Measurements from ENCODE around the gene PTGDR. TPM values are rescaled to one million over a fixed set of nuclear protein-coding genes. Genes with fewer than 3 reads are reported as not detected.

PTGDR gene
- total and polyA plus RNA-seq, 10 of the 15 experiments (the other 5 are each of a cell fraction or from before 2014, with no cell fraction given), result not detected

GRCh38 chr14:52266179-52266578 lies 1.3 kb upstream of the PTGDR start:
- Histone ChIP-seq H3K36me3 (ENCODE audit: control insufficient read depth in 2 of 2, insufficient read depth in 2 of 2, low read length in 1 of 2) (no peaks in the 10 kb centered on the region), H3K4me1 (ENCODE audit: control insufficient read depth, insufficient read depth, low read length) (no peaks in the 10 kb centered on the region), H3K4me2 (ENCODE audit: control insufficient read depth, insufficient read depth) (no peak overlapping the region), H3K9me3 (replicated peaks; ENCODE audit: control insufficient read depth, insufficient read depth, low read length) (peaks cover 3% of the 10 kb centered on the region; the same call in 1 of the 3 replicates), H3K79me2 (ENCODE audit: control insufficient read depth, insufficient read depth, low read length) (no peaks in the 10 kb centered on the region), H3K27ac (ENCODE audit: control insufficient read depth, insufficient read depth) (no peak overlapping the region), H3K4me3 (no peak overlapping the region), H2AFZ (ENCODE audit: control insufficient read depth, low read depth, low read length) (no peak overlapping the region), H3K9ac (ENCODE audit: control insufficient read depth, insufficient read depth, low read length) (no peak overlapping the region), H4K20me1 (ENCODE audit: control insufficient read depth, insufficient read depth) (no peaks in the 10 kb centered on the region), H3K27me3 (replicated peaks in 1 of 2; ENCODE audit: control insufficient read depth in 2 of 2, insufficient read depth in 2 of 2, low read length in 1 of 2) (peaks cover 12 to 19% of the 10 kb centered on the region in 2 experiments)
- POLR2A ChIA-PET, result no interaction called here
- RAD21 ChIA-PET (ENCODE audit: unreplicated experiment), result no interaction called here
- intact Hi-C loops (cut with micrococcal nuclease; ENCODE audit: unreplicated experiment), result no loop called here
- WGBS (ENCODE audit: insufficient coverage, insufficient replicate concordance, low lambda C conversion rate, missing lambda C conversion rate), result 65% methylated on average over 3 of the region's 3 CpGs
- DNase-seq (ENCODE audit: low read depth, low spot score) (no peak), FAIRE-seq (no peak), ATAC-seq (no peak)
- SMC1A ChIA-PET (ENCODE audit: uncharacterized antibody, unreplicated experiment), result no interaction called here
- no peak for TF ChIP-seq NFIC (IDR thresholded peaks at IDR 0.05; ENCODE audit: low read depth, low read length)
- TF ChIP-seq POLR2AphosphoS2 (IDR thresholded peaks at IDR 0.05; ENCODE audit: low read depth, low read length), result no peak
- no peak for TF ChIP-seq RELB (IDR thresholded peaks at IDR 0.05; ENCODE audit: low read depth)
- TF ChIP-seq SRF (IDR thresholded peaks at IDR 0.05; ENCODE audit: low read depth in 2 of 2, low read length in 2 of 2), result no peak
- no peak for TF ChIP-seq CBX3 (IDR thresholded peaks at IDR 0.05; ENCODE audit: borderline replicate concordance, low read depth)
- TF ChIP-seq ZZZ3 (IDR thresholded peaks at IDR 0.05; ENCODE audit: control insufficient read depth, insufficient read length, low read depth), result no peak
- TF ChIP-seq POLR2A (IDR thresholded peaks at IDR 0.05; ENCODE audit: low read depth, low read length), result no peak
- TF ChIP-seq BRCA1 (IDR thresholded peaks at IDR 0.05; ENCODE audit: low read depth, low read length), result no peak
- no peak for TF ChIP-seq POLR2AphosphoS5 (IDR thresholded peaks at IDR 0.05; ENCODE audit: low read length)
- TF ChIP-seq USF2 (IDR thresholded peaks at IDR 0.05; ENCODE audit: borderline replicate concordance, low read depth, low read length), result no peak
- in situ Hi-C loops (cut with MboI), result no loop called here
- CTCF ChIA-PET, result no interaction called here
- BruUV-seq (replicated peaks), result no TSS peak
